SH-SY5Y (cell line): ENCODE data around the gene ACO1.

Source experiments
- GATA2 ChIP-seq: IDR thresholded peaks from 2 replicates; pipeline ENCODE4 v1.6.1; 2011; ENCODE audit warnings: mild to moderate bottlenecking, low read depth, low read length
- GATA3 ChIP-seq: IDR thresholded peaks from 2 replicates; pipeline ENCODE4 v1.6.1; 2011; ENCODE audit warnings: low read depth, mild to moderate bottlenecking, low read length, moderate library complexity

DNA sequence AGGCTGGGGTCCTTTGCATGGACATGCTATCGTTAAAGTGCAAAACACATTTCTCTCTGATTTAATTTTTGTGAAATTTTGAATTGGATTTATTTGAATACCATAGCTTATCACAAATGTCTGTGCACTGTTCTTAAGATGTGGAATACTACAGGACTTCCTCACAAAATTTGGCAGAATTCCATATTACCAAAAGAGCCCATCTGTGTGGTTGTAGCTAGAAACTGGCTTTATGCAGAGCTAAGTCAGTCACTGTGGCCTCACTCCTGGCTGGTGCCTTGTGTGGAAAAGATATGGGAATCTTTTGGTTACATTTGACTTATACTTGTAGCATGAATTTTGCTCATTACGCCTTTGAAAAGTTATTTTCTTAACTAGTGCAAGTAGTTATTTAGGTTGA is 35.5 kb downstream of the ACO1 start:
- no peak for TF ChIP-seq GATA2
- no peak for TF ChIP-seq GATA3
